Limb (tissue), 2 donors: ENCODE measurements around the gene MAIP1.

Experiments used
- DNase-seq, 2 donors: peaks; one replicate each; pipeline ENCODE4 v3.0.0-alpha.2; 2016; ENCODE audit errors: extremely low spot score in 2 of 2

MAIP1 gene

DNA sequence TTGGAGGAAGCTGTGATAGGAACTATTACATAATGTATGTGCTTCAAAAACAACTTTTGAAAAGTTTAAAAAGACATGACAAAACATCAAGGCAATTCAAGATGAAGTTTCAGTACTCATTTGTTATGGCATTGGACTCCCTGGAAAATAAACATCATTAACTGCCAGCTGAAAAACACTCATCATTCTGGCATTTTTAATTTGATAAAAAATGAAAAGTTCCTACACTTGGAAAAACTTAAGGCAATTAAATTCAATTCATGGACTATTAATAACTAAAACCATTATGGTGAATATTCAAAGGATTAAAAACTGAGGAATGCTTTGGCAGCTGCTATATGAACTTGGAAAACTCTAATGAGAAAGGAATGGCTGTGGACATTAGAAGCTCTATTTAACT lies 8.5 kb upstream of the MAIP1 start:
- no peak for DNase-seq

DNA sequence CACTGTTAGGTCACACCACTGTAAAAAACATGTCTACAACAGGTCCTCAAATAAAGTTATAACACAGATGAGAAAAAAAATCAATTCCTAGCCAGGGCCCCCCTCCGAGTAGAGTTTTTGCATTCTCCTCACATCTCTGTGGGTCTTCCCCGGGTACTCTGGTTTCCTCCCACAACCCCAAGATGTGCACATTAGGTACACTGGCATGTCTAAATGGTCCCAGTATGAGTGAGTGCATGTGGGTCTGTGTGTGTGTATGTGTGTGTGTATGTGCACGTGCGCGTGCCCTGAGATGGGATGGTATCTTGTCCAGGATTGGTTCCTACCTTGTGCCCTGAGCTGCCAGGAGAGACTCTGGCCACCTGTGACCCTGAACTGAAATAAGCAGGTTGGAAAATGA lies 5.0 kb upstream of the MAIP1 start:
- no peak for DNase-seq

DNA sequence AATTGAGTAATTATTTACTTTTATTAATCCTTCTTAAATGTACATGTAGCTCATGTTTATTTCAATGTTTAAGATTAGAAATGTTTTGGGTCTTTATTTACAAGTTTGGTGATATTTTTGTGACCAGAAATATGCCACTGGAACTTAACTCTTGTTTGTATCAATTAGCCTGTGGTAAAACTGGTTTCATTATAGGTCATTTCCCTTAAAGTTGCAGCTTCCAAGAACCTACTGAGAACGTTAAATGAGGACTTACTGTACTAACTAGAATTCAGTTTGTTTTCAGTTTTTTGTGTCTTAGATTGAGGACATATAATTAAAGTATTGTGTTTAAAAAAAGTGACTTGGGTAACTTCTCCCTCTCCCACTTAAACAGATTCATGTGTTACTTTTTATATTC lies 4.4 kb upstream of the MAIP1 start:
- no peak for DNase-seq

DNA sequence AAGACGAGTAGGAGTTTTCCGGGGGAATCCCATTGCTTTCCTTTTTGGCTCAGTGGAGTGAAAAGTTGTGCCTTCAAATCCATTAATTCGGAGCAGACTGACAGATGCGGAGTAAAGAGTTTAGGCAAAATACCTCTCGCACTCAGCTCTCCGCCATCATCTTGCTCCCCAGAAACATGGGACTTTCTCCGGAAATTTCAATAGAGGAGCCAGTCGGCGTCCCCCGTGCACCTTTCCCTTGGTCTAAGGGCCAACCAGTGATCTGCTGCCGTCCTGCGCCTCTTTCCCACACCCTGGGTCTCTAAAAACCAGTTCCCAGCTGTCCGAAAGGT lies 409 bp upstream of the MAIP1 start:
- DNase-seq = no peak

DNA sequence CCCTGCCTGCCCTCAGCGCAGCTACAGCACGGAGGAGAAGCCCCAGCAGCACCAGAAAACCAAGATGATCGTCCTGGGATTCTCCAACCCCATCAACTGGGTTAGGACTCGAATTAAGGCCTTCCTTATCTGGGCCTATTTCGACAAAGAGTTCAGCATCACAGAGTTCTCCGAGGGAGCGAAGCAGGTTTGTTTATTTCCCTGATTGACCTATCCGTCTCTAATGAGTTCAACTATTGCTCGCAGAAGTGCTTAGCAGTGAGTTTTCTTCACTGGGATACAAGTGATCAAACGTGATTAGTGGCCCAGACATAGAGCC lies 639 bp downstream of the MAIP1 start:
- no peak for DNase-seq

DNA sequence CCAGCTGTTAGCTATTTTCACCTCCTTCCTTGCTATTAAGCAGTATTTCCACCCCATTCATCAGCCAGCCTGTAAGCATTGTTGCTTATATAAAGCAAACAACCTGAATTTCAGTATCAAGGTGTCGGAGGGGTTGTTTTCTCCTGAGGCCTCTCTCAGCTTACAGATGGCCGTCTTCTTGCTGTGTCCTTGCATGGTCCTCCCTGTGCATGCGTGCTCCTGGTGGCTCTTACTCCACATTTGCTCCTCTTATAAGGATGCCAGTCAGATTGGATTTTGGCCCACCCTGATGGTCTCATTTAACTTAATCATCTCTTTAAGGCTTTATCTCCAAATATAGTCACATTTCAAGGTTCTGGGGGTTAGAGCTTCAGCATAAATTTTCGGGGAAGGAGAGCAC lies 2.6 kb downstream of the MAIP1 start:
- DNase-seq = no peak

DNA sequence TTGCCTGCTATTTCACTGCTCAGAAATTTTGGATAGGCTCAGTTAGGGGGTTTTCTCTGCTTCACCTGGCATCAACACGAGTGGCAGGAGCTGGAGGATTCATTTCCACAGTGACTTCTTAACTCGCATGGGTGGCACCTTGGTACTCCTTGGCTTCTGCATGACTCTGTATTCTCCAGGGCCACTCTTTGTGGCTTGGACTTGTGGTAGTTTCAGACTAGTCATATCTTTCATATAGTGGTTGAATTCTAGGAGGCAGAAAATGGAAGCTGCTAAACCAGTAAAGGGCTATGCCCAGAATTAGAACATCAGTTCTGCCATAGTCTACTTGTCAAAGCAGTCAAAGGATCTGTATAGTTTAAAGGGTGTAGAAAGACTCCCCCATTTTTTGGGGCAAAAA lies 6.8 kb downstream of the MAIP1 start:
- DNase-seq = no peak

DNA sequence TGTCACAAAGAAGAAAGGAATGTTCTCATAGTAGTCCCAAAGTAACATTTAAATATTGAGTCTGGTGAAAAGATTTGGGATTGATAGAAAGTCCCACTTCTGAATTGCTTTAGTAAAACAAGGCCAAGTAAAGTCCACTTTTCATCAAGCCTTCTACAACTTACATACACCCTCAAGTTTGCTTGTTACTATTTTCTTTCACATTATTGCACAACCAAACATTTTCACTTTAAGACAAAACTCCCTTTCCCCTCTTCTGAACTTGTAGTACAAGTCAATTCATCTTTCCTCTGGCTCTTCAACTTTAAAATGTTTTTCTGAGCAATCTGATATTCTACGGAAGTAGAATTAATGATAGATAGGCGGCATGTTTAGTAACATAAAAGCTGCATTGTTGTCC lies 11.0 kb downstream of the MAIP1 start:
- no peak for DNase-seq

DNA sequence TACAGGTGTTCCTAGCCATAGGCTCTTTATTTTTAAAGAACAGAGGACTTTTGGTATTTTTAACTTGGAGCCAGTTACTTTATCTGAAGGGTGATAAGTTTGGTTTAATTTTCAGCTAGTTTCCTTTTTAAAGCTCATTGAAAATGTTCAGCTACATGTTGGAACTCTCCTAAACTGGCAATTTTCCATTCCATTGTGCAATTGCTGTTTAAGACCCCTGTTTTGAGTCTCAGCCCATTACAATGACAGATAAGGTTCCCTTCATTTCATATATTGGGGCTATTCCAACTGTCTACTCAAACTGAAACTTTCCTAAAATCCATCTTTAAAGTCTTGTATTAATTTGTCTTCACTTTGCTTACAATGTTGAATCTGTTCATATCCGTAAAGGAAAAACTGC lies 11.6 kb downstream of the MAIP1 start:
- DNase-seq = no peak

DNA sequence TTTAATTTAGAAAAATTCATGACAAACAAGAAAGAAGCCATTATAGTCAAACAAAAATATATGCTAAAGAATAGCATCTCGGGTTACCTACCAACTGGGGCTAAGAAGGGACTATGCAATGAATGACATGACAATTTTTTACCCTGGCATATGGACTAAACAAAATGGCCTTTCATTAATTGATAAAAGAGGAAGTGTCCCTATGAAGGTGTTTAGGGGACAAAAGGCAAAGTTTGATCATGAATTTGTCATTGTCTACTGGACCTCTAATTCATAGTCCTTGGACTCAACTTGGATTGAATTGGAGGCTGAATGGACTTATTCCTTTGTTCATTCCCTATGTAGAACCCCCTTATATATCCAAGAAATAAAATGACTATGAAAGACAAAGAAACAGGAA lies 12.7 kb downstream of the MAIP1 start:
- DNase-seq = no peak

DNA sequence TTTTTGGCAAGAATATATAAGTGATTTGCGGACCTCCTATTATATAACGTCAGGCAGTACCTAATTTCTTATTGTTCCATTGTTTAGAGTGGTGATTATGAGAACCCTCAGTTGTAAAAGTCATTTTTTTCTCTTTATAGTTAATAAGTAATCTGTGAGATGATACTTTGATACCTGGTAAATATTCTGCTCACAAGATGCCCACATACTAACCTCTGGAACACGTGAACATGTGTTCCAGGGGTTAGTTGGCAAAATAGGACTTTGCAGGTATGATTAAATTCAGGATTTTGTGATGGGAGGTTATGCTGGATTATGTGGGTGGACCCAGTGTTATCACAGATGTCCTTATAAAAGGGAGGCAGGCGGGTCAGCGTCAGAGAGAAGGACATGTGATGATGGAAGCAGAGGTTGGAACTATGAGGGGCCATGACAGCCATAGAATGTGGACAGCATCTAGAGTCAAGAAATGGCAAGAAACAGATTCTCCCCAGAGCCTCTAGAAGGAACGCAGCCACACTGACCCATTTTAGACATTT lies 16.8 kb downstream of the MAIP1 start:
- no peak for DNase-seq

DNA sequence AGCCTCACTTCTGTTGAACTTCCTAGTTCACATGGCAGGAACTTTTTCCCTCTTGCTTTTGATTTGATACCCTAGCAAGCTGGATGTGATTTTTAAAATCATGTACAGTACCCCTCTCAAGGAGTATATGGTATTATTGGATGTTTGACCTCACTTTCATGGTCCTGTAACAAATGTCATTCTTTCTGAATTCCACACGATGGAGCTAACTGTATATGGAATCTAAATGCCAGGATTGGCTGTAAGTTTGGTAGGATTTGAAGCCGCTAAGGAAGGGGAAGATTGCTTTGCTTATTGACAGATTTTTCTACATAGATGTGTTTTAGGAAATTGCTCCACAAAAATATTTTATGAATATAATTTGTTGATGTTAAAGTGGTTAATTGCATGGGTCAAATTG lies 18.3 kb downstream of the MAIP1 start:
- peak in 1 of 2 donors; percentile 73 for DNase-seq

DNA sequence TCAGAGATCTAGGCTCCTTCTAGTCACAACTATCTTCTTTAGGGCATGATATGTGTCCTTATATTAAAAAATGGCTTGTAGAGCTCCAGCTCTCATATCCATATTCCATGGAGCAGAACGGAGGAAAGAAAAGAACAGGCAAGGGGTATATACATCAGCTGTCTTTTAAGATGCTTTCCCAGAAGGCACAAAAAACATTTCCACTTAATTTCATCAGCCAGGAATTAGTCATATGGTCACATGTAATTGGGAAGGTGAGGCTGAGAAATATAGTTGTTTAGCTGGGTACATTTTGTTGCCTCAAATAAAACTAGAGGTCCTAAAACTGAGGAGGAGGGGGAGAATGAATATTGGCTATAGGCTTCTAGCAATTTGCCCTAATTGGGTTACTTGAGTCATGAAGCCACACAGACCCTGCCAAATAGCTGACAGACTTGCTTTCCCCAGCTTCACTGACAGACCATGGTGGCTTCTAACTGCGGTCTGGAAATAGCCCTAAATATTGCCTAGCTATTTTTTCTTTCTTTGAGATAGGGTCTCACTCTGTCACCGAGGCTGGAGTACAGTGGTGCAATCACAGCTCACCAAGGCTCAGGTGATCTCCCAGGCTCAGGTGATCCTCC lies 20.0 kb downstream of the MAIP1 start:
- no peak for DNase-seq

DNA sequence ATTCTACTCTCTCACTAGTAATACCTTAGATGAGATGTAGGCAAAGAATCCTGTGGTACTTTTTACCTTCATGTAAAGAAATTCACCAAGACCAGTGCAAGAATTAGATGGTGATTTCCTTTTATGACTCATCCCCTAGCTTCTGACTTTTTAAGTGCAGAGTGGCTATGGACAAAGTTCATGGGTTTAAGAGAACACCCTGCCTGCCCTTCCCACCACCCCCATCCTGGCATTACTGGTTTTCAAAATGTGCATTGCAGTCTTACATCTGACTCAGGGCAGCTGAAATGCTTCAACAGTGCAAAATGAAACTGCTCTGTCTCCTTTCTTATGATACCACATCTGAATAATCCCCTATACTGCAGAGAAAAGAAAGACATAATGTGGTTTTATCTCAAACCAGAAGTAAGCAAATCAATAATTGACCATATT lies 22.6 kb downstream of the MAIP1 start:
- DNase-seq = no peak

DNA sequence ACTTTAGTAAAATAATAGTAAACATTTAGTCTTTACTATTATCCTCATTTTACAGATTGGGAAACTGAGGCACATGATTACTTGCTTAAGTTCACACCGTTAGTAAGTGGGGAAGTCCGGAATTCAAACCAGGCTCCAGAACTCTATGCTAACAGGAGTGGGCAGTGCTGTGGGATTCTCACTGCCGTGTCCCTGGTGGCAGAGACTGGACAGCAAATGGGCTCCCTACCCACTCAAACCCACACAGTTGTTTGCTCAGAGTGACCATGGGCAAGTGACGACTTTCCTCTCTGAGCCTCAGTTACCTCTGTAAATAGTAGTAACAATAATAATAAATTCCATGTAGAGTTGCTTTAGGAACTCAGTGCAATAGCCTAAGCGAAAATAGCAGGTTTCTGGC lies 24.0 kb downstream of the MAIP1 start:
- no peak for DNase-seq

DNA sequence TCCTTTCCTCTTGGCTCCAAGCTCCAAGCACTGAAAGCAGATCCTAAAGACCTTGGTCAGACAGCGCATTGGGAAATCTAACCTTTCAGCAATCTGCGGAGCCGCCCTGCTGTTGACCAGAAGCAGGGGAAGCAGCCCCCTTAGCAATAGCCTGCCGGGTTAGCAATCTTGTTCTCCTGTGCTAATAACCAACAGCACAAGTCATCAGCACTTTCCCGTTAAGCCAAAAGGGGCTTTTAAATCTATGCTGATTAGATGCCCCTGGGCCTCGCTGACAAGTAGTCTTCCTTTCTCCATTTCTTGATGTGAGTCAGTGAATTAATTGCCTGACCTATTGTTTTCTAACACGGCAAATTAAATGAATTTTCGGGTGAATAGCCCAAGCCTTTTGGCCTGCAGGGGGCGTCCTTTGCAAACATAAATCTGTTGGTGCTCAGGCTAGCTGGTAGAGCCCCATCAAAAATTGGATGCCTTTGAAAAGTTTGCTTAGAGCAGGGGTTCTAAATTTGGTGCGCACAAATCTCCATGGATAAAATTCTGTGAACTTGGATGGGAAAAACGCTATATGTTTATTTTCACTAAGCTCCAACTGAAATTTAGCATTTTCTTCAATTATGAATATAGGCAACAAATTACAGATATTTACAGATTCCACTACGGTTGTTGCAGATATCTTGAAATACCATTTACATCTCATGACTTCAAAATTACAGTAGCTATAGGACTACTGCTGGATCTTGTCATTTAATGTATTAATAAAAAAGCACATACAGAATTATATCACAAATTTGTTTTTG lies 24.6 kb downstream of the MAIP1 start:
- peak; percentile 91 to 92 for DNase-seq

DNA sequence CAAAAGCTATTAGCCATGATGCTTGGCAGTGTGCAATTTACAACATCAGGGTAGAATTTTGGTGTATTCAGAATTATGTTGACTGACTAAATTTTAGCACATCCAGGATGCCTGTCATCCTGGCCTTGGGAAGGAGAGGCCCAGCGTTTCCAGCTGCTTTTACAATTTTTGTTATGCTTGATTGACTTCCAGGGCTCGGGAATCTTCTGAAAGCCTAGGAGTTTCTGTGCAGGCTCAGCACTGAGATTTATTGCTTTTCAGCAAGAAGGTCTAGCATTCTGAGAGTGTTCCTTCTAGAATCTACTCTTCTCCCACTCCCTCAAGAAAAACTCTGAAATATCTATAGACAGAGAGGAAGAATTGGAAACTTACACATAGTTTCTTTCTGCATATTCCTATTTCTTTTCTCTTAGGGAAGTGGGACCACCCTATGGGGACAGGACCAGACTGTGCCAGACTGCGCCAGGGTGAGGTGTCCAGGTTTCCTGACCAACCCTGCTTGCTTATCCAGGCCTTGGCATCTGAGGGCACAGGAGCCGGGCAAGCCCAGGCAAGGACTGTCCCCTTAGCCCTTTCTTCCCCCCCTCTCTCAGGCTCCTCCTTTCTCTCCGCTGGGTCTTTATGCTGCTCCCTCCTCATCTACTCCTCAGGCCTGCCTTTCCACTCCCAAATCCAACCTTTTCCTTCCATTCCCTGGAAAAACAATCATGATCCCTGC lies 26.9 kb downstream of the MAIP1 start:
- no peak for DNase-seq

DNA sequence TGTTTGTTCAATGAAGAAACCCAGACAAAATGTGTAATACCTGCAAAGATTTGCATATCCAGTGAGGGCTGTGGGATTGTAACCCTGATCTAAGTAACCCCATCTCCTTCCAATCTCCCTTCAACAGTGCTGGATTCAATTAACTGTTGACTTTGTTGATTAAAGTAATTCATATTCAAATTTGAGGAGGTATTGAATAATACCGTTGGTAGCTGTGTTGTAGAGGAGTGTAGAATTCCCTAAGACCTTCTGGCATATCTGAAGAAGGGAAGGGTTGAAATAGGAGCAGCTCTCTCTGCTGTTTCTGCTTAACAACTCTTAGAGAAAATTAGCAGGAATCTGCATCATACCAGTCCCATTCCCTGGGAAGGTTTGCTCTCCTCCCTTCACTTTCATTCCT lies 28.2 kb downstream of the MAIP1 start:
- DNase-seq = no peak

DNA sequence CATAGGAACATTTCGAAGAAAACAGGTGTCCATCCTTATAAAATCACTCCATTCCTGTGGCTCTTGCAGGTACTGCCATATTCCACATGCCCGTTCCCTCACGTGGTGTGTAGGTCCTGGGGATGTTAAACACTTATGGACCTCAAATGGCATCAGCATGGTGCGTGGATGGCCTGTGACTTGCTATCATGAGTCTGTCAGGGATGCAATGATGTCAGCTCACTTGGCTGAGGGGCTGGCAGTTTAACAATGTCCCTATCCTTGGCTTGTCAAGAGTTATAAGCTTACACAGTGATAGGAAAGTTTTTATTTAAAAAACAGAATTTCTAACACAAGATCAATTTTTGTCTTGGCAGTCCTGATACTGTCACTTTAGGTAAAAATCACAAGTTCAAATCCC lies 28.8 kb downstream of the MAIP1 start:
- DNase-seq = no peak

DNA sequence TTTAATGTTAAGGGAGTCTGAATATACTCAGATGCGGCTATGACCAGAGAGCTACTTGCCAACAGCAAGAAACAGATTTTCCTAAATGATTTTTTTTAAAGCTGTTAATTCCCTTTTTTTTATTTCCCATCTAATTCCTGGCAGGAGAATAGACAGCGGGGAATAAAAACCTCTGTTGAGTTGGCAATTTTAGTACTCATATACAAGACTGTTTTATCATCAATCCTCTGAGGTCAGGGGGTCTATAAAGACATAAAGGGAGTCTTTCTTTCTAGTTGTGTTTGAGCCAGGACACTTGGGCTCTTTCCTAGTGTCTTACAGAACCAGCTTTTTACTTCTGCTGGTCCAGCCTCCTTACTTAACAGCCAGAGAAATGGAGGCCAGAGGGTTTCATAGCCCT lies 29.4 kb downstream of the MAIP1 start:
- DNase-seq = peak in 1 of 2 donors; percentile 74

DNA sequence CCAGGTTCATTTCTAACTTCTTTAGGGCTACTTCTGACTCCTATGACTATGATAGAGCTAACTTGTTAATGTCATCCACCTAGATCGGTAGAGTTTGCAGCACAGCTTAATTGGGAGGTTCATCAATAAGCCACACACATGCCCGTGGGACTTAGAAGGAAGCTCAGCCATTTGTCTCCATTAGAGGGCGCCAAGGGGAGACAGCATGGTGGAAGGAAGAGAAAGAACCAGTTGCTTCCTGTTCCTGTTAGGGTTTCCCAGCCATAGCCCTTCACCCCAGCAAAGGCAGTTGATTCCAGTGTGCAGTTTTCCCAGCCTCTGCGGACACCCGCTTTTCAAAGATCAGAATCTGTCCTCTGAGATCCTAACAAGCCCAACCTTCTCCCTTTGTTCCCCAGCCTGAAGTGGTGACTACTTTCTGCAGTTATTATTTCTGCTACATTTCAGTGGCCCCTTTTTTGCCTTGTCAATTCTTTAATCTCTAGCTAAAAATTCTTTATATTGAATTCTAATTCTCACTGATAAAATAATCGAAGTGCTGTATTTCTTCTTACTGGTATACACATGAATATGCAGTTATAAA lies 30.3 kb downstream of the MAIP1 start:
- DNase-seq = peak; percentile 48 to 64

DNA sequence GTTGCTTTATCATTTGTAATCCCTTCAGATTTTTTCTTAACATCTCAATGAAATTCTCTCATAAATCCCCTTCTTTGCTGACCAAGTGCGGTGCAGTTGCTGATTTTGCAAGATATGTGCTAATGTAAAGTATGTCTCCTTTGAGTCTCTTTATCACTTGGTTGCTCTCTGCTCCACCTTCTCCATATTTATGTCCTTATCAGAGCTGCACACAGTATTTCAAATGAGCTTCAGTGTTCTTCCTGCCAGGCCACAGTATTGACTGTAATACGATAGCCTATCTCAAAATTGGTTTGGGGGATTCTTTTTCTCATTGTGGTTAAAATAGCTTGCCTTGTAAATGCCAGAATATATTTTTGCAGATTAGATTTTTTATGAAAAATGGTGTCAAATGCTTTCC lies 32.2 kb downstream of the MAIP1 start:
- DNase-seq = no peak
